B cell (primary cell): ENCODE measurements around the gene ANKDD1A. TPM values are rescaled to one million over a fixed set of nuclear protein-coding genes. Genes with fewer than 3 reads are reported as not detected.

Experiments used
- ATAC-seq: fragments of 200-7000 bp; cut with Tn5 transposase; one replicate; pipeline ENCODE4 v1.10.0; 2021; ENCODE audit warnings: low read depth, mild to moderate bottlenecking, moderate number of reproducible peaks, moderate library complexity
- CTCF ChIA-PET: fragments of 350-600 bp; sonication (Branson Sonifier 250); formaldehyde crosslinking; loops from one replicate; lab custom pipeline; 2021; ENCODE audit warnings: antibody characterized with exemption, inconsistent platforms; lab: Charles Lee
- POLR2A ChIA-PET: fragments of 350-600 bp; sonication (Branson Sonifier 250); formaldehyde crosslinking; loops from one replicate; lab custom pipeline; 2021; ENCODE audit warnings: antibody characterized with exemption; lab: Charles Lee
- DNase-seq: peaks from one replicate; pipeline ENCODE4 v3.0.0; 2013
- H2AFZ ChIP-seq: 2 replicates; pipeline ENCODE4 v1.6.1; 2012; ENCODE audit warnings: mild to moderate bottlenecking, low read depth, low read length; ENCODE audit not compliant: insufficient read depth, poor library complexity, severe bottlenecking
- H3K27ac ChIP-seq, 2 donors: 1 replicate in 1 of 2; 2 replicates in 1 of 2; pipeline ENCODE4 v1.5.1; 2012 to 2013; ENCODE audit warnings: low read length in 2 of 2, mild to moderate bottlenecking in 2 of 2, moderate library complexity in 1 of 2
- H3K27me3 ChIP-seq, 4 experiments: fragments of 200-600 bp in 1 of 4; sonication (generic) in 1 of 4; replicated peaks in 1 of 4; 1 replicate in 2 of 4; 2 replicates in 2 of 4; pipeline versions ENCODE4 v1.6.1 to v1.7.0; 2013 to 2016; ENCODE audit warnings: low read length in 3 of 4, mild to moderate bottlenecking in 2 of 4, mixed read lengths in 1 of 4, moderate library complexity in 1 of 4; ENCODE audit not compliant: insufficient read depth in 4 of 4, control insufficient read depth in 3 of 4; ENCODE audit errors: control extremely low read depth in 1 of 4
- H3K36me3 ChIP-seq, 2 experiments: replicated peaks in 1 of 2; 1 replicate in 1 of 2; 2 replicates in 1 of 2; pipeline versions ENCODE4 v1.6.1 to v1.7.1; 2013; ENCODE audit warnings: low read length in 1 of 2; ENCODE audit not compliant: insufficient read depth in 2 of 2, control insufficient read depth in 1 of 2; ENCODE audit errors: control extremely low read depth in 1 of 2, extremely low read depth in 1 of 2
- H3K4me1 ChIP-seq, 2 donors: fragments of 200-600 bp in 1 of 2; sonication (generic) in 1 of 2; 1 replicate in 1 of 2; 2 replicates in 1 of 2; pipeline versions ENCODE4 v1.5.1 to v1.6.1; 2013 to 2017; ENCODE audit warnings: low read length in 2 of 2; ENCODE audit not compliant: control insufficient read depth in 2 of 2, insufficient read depth in 2 of 2
- H3K4me2 ChIP-seq: replicated peaks from 2 replicates; pipeline ENCODE3; 2012; ENCODE audit warnings: mild to moderate bottlenecking, low read depth, low read length; ENCODE audit not compliant: poor library complexity, severe bottlenecking
- H3K4me3 ChIP-seq, 5 experiments: fragments of 200-600 bp in 1 of 5; sonication (generic) in 1 of 5; 1 replicate in 3 of 5; 2 replicates in 2 of 5; pipeline versions ENCODE4 v1.5.1 to v1.7.0; 2011 to 2016; ENCODE audit warnings: low read length in 4 of 5, mild to moderate bottlenecking in 4 of 5, low read depth in 2 of 5, control low read depth in 1 of 5, moderate library complexity in 1 of 5; ENCODE audit not compliant: insufficient read depth in 1 of 5; ENCODE audit errors: control extremely low read depth in 1 of 5, extremely low read depth in 1 of 5
- H3K79me2 ChIP-seq: fragments of 200-600 bp; sonication (generic); one replicate; pipeline ENCODE4 v1.6.0; 2016; ENCODE audit warnings: low read length; ENCODE audit not compliant: control insufficient read depth, insufficient read depth
- H3K9ac ChIP-seq: fragments of 200-600 bp; sonication (generic); 2 replicates; pipeline ENCODE4 v1.6.1; 2017; ENCODE audit warnings: mild to moderate bottlenecking, low read length, moderate library complexity
- H3K9me3 ChIP-seq, 3 donors: one replicate each; pipeline versions ENCODE4 v1.6.1 to v1.7.1; 2013; ENCODE audit warnings: low read length in 2 of 3; ENCODE audit not compliant: control insufficient read depth in 2 of 3, insufficient read depth in 1 of 3; ENCODE audit errors: control extremely low read depth in 1 of 3
- H4K20me1 ChIP-seq: 2 replicates; pipeline ENCODE4 v1.6.0; 2012; ENCODE audit warnings: mild to moderate bottlenecking, low read length; ENCODE audit not compliant: insufficient read depth, control insufficient read depth, poor library complexity, severe bottlenecking
- H3K27ac Mint-ChIP-seq: one replicate; pipeline ENCODE4 v1.8.0; 2021; ENCODE audit warnings: mixed read lengths
- H3K27me3 Mint-ChIP-seq: one replicate; pipeline ENCODE4 v1.8.0; 2021; ENCODE audit warnings: mixed read lengths
- H3K4me1 Mint-ChIP-seq: one replicate; pipeline ENCODE4 v1.8.0; 2021; ENCODE audit warnings: mixed read lengths
- H3K4me3 Mint-ChIP-seq: one replicate; pipeline ENCODE4 v1.8.0; 2021; ENCODE audit warnings: mixed read lengths
- H3K9me3 Mint-ChIP-seq: one replicate; pipeline ENCODE4 v1.8.0; 2022; ENCODE audit warnings: mixed read lengths; ENCODE audit not compliant: insufficient read depth
- CTCF ChIP-seq: fragments of 200-600 bp; IDR thresholded peaks from one replicate; pipeline ENCODE4 v1.8.0; 2022; ENCODE audit warnings: antibody characterized with exemption, mild to moderate bottlenecking
- EZH2 ChIP-seq: IDR thresholded peaks from 2 replicates; pipeline ENCODE4 v1.6.1; 2012; ENCODE audit warnings: borderline replicate concordance, low read depth, mild to moderate bottlenecking, moderate library complexity, low read length; ENCODE audit not compliant: insufficient read depth, poor library complexity, severe bottlenecking
- WGBS: methylation state at CpG from one replicate; pipeline ENCODE4 v1.1.5; 2013; ENCODE audit warnings: missing lambda C conversion rate; ENCODE audit not compliant: insufficient coverage; 5-methylcytosine and 5-hydroxymethylcytosine counted together
- intact Hi-C: fragments of 100-400 bp; cut with micrococcal nuclease; formaldehyde crosslinking; loops from one replicate; pipeline ENCODE4 v1.10.0; 2022
- polyA plus RNA-seq: library from polyadenylated mRNA; depleted of rRNA; stranded (reverse); fragments of >200 nt; gene quantifications from 2 replicates; pipeline ENCODE4 v1.2.3, GENCODE V29; 2012
- total RNA-seq, 2 donors: library from RNA; stranded (reverse); fragments of 120-200 nt in 1 of 2; gene quantifications; 1 replicate in 1 of 2; 2 replicates in 1 of 2; pipeline versions ENCODE4 v1.2.3 to v1.2.4, GENCODE V29; 2013 to 2022

Gene ANKDD1A
- total and polyA plus RNA-seq, 2 donors (not counting 1 experiment from before 2014, with no cell fraction given) = 2.6 to 2.7 TPM

DNA sequence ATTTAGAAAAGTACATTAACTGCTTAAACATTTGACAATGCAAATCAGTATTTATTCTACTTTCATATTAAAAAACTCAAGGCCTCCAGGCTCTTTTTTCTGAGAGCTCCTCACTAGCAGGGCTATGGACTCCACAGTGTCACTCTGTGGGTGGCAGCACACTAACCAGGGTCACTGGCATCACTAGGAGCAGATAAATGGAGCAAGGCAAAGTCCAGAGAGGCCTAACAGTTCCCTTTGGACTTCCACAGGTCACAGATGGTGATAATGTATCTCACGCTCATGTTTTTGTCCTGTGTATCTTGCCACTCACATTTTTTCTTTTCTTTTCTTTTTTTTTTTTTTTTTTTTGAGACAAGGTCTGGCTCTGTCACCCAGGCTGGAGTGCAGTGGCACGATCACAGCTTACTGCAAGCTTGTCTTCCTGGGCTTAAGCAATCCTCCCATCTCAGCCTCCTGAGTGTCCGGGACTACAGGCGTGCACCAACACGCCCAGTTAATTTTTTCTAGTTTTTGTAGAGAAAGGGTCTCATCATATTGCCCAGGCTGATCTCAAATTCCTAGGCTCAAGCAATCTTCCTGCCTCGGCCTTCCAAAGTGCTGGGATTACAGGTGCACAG is 70.2 kb downstream of the ANKDD1A start:
- no peaks in the 10 kb centered on the region for H4K20me1 ChIP-seq
- H3K27me3 ChIP-seq = no peaks in the 10 kb centered on the region
- no peak overlapping the region for H3K4me3 ChIP-seq
- no peak overlapping the region for H3K9ac ChIP-seq
- H3K27ac ChIP-seq = no peak overlapping the region
- intact Hi-C loops = no loop called here
- DNase-seq (no peak), ATAC-seq (no peak)
- peaks cover 23% of the 10 kb centered on the region for H3K4me1 Mint-ChIP-seq
- peaks cover 18 to 23% of the 10 kb centered on the region in 2 donors for H3K4me1 ChIP-seq
- no peaks in the 10 kb centered on the region for H3K9me3 ChIP-seq
- no peak overlapping the region for H3K4me2 ChIP-seq
- H3K27ac Mint-ChIP-seq = no peak overlapping the region
- H3K79me2 ChIP-seq = peaks cover 46% of the 10 kb centered on the region
- H3K4me3 Mint-ChIP-seq = no peak overlapping the region
- ChIA-PET CTCF (interaction anchor here (1.7 kb wide), 1 partner anchor 71 kb away, joined by 3 read pairs; no protein-coding TSS in a partner anchor), POLR2A (interaction anchor here (0.7 kb wide), 1 partner anchor 395 kb away, joined by 4 read pairs; no protein-coding TSS in a partner anchor)
- H3K27me3 Mint-ChIP-seq = no peaks in the 10 kb centered on the region
- 100% methylated on average over 1 of the region's 6 CpGs for WGBS
- no peak for TF ChIP-seq EZH2
- TF ChIP-seq CTCF = no peak
- H3K9me3 Mint-ChIP-seq = no peaks in the 10 kb centered on the region
- H3K36me3 ChIP-seq = peaks cover 1 to 37% of the 10 kb centered on the region in 2 experiments
- H2AFZ ChIP-seq = no peak overlapping the region

- POLR2A ChIA-PET = no interaction called here
- Histone ChIP-seq H3K4me3 (no peak overlapping the region), H3K4me1 (peaks cover 18 to 24% of the 10 kb centered on the region in 2 donors), H3K9me3 (no peaks in the 10 kb centered on the region), H3K36me3 (peaks cover 1 to 35% of the 10 kb centered on the region in 2 experiments), H3K27ac (no peak overlapping the region), H2AFZ (no peak overlapping the region), H3K79me2 (peaks cover 49% of the 10 kb centered on the region), H4K20me1 (no peaks in the 10 kb centered on the region), H3K4me2 (no peak overlapping the region), H3K9ac (no peak overlapping the region), H3K27me3 (no peaks in the 10 kb centered on the region)
- Mint-ChIP-seq H3K27ac (no peak overlapping the region), H3K9me3 (no peaks in the 10 kb centered on the region), H3K4me1 (peaks cover 29% of the 10 kb centered on the region), H3K27me3 (no peaks in the 10 kb centered on the region), H3K4me3 (no peak overlapping the region)
- no peak for DNase-seq
- 100% methylated on average over 1 of the region's 1 CpG for WGBS
- intact Hi-C loops = no loop called here
- CTCF ChIA-PET = no interaction called here
- TF ChIP-seq CTCF (no peak), EZH2 (no peak)
- no peak for ATAC-seq
These were observed 70.8 kb downstream of the ANKDD1A start for GRCh38 chr15:64982472-64982871.
